IPS-18a (cell line): Measurements from ENCODE around the gene NR2F2.

Experiments used
- H3K27ac ChIP-seq: one replicate; pipeline ENCODE4 v1.5.1; 2013; ENCODE audit warnings: low read length
- H3K27me3 ChIP-seq: one replicate; pipeline ENCODE4 v1.6.1; 2013; ENCODE audit warnings: mild to moderate bottlenecking, low read length; ENCODE audit not compliant: control insufficient read depth, insufficient read depth
- H3K36me3 ChIP-seq: one replicate; pipeline ENCODE4 v1.6.1; 2013; ENCODE audit warnings: low read depth, low read length; ENCODE audit not compliant: control insufficient read depth
- H3K4me1 ChIP-seq: one replicate; pipeline ENCODE4 v1.6.1; 2013; ENCODE audit warnings: low read depth, low read length; ENCODE audit not compliant: control insufficient read depth
- H3K4me3 ChIP-seq: one replicate; pipeline ENCODE4 v1.5.1; 2013; ENCODE audit warnings: low read length
- H3K9ac ChIP-seq: one replicate; pipeline ENCODE4 v1.6.1; 2013; ENCODE audit warnings: mild to moderate bottlenecking, low read length, moderate library complexity
- H3K9me3 ChIP-seq: one replicate; pipeline ENCODE4 v1.6.1; 2013; ENCODE audit warnings: low read depth, low read length; ENCODE audit not compliant: control insufficient read depth

NR2F2 gene

DNA sequence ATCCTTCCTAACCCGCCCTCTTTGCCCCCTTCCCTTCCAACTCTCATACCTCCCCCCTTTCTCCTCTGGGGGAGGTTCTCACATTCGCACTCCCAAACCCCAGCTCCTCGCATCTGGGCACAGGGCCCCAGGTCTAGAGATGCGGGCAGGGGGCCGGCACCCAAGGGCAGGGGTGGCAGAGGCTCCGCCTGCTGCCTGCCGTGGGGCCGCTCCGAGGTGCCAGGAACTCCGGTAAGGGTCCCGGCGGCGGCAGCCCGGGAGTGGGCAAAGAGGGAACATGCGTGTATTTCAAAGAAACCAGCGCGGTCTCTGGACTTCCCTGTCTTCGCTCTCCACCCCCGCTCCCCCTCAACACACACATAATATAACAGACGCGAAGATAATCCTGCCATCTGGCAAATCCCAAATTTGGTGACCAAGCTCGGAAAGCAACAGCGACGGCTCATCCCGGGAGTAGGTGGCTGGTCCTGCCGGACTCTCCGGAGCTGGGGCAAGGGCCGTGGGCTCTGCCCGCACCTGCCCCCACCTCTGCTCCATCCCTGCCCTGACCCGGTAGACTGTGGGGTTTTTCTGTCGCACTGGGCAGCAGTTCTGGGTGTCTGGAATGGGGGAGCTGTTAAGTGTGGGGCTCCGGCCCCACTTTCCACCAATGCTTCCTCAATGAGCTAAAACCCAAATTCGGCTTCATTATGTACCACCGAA is 31.0 kb downstream of the NR2F2 start:
- peaks cover 100% of the 10 kb centered on the region for H3K27me3 ChIP-seq
- no peaks in the 10 kb centered on the region for H3K9me3 ChIP-seq
- H3K4me3 ChIP-seq, result peak overlapping the region; percentile 42
- no peak overlapping the region for H3K9ac ChIP-seq
- no peaks in the 10 kb centered on the region for H3K36me3 ChIP-seq
- no peak overlapping the region for H3K27ac ChIP-seq
- H3K4me1 ChIP-seq, result peaks cover 40% of the 10 kb centered on the region

DNA sequence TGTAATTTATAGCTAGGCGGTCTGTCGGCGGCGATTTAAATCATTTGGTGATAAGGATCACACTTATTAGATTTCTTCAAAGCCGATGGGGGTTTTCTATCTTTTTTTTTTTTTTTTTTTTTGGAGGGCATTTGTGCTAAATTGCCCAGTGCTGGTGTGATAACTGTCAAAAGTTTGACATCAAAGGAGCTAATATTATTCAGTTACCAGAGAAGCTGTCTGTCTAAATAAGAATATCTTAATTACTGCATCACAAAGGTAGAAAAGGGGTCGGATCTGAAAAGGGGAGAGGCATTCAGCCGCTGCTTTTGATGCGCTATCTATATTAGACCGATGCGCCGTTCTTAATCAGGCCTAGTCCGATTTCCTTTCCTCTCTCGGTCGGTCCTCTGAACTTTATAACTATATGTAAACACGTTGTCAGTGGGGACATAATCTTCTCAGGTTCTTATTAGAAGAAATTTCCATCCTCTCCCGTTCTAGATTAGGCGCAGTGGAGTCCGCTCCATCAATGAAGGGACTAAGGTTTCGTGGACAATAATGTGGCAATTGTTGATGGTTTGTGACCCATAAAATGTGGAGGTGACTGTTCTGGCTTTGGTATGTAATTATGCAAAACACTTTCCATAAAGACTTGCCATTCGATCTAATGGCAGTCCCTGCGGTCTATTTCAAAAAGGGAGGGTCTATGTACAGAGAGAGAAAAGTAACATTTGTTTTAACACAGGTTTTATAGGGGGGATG is 31.7 kb downstream of the NR2F2 start:
- H3K27ac ChIP-seq, result no peak overlapping the region
- H3K27me3 ChIP-seq, result peaks cover 100% of the 10 kb centered on the region
- H3K36me3 ChIP-seq, result no peaks in the 10 kb centered on the region
- no peak overlapping the region for H3K9ac ChIP-seq
- H3K4me1 ChIP-seq, result peaks cover 40% of the 10 kb centered on the region
- no peaks in the 10 kb centered on the region for H3K9me3 ChIP-seq
- H3K4me3 ChIP-seq, result no peak overlapping the region

DNA sequence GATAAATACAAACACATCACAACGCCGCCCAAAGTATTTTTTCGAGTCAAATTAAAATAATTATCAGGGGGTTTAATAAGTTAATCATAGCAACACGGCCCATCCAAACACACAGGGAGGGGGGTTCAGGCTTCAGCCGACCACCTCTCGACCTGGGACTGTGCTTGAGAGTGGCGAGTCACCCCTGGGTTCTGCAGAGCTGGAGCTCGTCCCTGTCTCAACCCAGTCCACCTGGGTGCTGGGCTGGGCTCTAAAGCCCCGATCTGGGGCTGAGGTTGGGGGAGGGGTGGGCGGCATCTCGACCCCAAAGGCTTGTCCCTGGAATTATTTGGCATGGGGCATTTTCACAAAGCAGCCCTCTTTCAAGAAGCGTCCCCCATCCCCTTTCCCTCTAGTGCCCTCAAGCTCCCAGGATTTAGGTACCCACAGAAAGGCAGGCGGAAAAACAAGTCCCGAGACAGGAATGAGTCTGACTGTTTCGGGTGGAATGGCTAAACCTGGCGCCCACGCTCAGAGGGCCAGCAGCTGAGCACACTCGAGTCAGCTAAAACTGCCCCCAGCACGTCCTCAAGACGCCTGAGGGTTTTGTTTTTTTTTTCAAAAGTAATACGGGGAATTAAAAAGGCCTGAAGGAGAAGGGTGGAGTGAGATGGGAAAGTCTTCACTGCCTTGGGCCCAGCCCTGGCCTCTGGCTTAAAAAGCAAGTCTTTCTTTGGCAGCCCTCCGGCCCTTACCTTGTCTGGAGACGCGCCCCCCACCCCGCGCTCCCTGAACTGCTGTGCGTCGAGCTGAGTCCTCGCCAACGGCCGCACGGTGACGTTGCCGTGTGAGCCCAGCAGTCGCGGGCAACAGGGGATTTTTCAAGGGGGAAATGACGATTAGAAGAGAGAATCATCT is 32.5 kb downstream of the NR2F2 start:
- H3K9me3 ChIP-seq, result no peaks in the 10 kb centered on the region
- H3K4me1 ChIP-seq, result peaks cover 41% of the 10 kb centered on the region
- H3K4me3 ChIP-seq, result peak overlapping the region; percentile 19
- H3K27me3 ChIP-seq, result peaks cover 100% of the 10 kb centered on the region
- H3K9ac ChIP-seq, result no peak overlapping the region
- no peak overlapping the region for H3K27ac ChIP-seq
- no peaks in the 10 kb centered on the region for H3K36me3 ChIP-seq

DNA sequence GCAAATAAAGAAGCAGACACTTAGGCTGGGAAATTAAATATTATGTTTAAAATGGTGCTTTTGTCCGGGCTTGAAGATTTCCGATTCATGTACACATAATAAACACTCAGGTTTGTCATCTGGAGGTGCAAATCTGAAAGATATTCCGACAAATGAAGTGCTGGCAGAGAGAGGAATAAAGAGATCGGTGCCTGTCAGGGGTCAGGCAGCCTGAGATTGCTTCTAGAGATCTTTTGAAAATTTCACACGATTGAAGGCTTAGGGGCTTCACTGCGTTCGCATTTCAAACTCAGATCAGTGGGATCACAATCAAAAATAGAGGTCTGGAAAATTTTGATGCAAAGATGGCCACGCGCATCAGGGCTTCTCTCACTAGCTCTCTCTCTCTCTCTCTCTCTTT is 33.2 kb downstream of the NR2F2 start:
- no peak overlapping the region for H3K9ac ChIP-seq
- peaks cover 43% of the 10 kb centered on the region for H3K4me1 ChIP-seq
- peaks cover 100% of the 10 kb centered on the region for H3K27me3 ChIP-seq

DNA sequence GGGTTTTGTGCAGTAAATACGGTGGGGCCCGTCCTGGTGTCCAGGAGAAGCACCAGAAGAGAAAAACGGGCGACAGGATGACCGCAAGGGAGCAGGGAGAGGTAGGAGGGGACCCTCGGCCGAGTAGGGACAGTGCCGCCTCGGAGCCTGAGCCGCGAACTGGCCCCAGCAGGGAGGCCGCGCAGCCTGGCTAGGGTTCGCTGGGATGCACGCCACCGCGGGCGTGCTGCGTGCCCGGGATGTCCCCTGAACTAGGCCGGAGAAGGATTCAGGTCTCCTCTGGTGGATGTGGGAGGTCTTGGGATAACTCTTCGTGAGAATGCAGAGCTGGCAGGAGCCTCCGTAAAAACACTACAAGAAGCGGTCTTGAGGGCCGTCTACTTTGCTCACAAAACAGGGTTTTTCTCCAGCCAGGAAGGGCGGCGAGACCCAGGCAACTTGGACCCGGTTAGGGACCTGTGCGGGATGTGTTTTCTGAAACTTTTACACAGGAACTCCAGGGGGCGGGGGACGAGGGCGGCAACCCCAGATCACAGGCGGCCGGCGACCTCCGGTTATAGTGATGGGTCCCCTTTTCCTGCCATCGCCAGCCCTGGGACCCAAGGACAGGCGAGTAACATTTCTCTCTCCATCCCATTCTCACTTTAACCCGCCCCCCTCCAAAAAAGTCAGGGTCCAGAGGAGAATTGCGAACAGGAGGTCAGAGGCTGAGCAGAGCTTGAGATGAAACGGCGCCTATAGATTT is 35.5 kb downstream of the NR2F2 start:
- H3K4me3 ChIP-seq, result no peak overlapping the region
- H3K9ac ChIP-seq, result no peak overlapping the region
- peaks cover 38% of the 10 kb centered on the region for H3K4me1 ChIP-seq
- H3K27ac ChIP-seq, result no peak overlapping the region
- no peaks in the 10 kb centered on the region for H3K36me3 ChIP-seq
- H3K9me3 ChIP-seq, result no peaks in the 10 kb centered on the region
- peaks cover 100% of the 10 kb centered on the region for H3K27me3 ChIP-seq

More for the DNA sequence above, 33.2 kb downstream of the NR2F2 start:
- Histone ChIP-seq H3K27ac (no peak overlapping the region), H3K36me3 (no peaks in the 10 kb centered on the region), H3K9me3 (no peaks in the 10 kb centered on the region), H3K4me3 (no peak overlapping the region)

DNA sequence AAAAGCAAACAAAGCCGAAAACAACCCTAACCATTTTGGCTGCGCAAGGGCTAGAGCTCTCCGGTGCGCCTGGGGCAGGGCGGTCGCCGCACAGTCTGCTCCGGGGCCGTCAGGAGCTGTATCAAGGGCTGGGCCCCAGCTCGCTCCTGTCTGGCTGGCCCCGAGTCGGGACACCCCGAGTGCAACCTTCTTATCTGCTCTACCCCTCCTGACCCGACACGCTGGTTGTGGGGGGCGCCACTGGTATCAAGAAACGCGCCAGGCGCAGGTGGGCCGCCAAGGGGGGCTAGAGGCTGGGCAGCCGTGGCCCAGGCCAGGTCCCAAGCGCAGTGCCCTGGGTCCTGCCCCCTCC is 36.0 kb downstream of the NR2F2 start:
- Histone ChIP-seq H3K4me1 (peaks cover 38% of the 10 kb centered on the region), H3K4me3 (no peak overlapping the region), H3K36me3 (no peaks in the 10 kb centered on the region), H3K27me3 (peaks cover 100% of the 10 kb centered on the region), H3K27ac (no peak overlapping the region), H3K9ac (no peak overlapping the region), H3K9me3 (no peaks in the 10 kb centered on the region)

DNA sequence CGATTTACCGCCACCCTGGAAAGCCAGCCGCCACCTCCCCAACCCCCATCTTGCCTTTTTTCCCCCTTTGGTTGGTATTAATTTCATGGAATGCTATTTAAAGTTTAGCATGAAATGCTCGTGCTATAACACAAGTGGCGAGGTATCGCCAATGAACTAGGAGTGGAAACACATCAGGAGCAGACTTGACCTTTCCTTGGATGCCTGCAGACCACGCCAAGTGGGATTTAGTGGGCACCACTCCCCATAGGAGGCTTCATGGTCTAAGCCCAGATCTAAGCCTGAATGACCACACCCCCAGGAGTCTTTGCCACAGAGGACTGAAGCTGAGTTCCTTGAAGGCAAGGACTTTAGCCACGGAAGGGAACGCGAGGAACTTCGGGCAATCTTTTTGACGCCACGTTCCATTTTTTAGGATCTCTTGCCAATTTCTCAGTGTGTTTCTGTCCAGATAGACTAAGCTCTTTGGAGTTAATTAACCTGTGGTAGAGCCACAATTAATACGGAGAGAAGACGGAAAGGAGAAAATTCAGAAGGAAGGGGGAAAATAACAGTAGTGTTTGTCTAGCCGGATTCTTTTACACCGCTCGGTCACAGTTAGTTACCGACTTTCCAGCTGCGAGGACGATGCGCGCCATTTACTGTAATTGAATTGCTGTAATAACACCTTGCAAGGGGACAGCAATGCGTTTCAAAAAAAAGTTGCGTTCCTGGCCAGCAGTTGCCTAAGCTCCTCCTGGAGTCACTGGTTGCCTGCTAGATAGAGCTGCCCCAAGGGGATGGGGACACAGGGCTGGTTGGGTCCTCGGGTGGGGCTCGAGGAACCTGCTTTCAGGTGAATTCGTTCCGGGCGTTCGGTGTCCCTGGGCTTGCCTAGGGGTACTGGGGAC is 37.1 kb downstream of the NR2F2 start:
- Histone ChIP-seq H3K4me1 (peaks cover 32% of the 10 kb centered on the region), H3K27me3 (peaks cover 100% of the 10 kb centered on the region), H3K4me3 (no peak overlapping the region), H3K9me3 (no peaks in the 10 kb centered on the region), H3K36me3 (no peaks in the 10 kb centered on the region), H3K9ac (no peak overlapping the region), H3K27ac (no peak overlapping the region)

DNA sequence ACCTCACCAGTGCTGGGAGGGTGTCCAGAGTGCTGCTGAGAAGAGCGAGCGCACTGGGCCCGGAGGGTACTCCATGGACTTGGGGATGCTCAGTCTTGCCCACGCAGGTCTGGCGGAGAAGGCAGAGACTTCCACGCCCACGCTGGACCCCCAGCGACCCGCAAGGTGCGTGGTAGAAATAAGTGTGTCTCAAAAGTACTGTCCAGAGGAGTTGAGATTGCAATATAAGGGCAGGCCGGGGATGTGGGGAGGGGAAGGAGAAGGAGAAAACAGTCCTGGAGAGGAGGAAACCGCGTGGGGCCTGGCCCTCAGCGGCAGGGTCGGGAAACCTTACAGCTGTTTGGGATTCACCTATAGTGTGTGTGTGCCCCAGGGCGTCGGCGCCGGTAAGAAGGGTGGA is 38.9 kb downstream of the NR2F2 start:
- Histone ChIP-seq H3K36me3 (no peaks in the 10 kb centered on the region), H3K27ac (no peak overlapping the region), H3K9me3 (no peaks in the 10 kb centered on the region), H3K4me3 (no peak overlapping the region), H3K9ac (no peak overlapping the region), H3K4me1 (peaks cover 22% of the 10 kb centered on the region), H3K27me3 (peaks cover 94% of the 10 kb centered on the region)

DNA sequence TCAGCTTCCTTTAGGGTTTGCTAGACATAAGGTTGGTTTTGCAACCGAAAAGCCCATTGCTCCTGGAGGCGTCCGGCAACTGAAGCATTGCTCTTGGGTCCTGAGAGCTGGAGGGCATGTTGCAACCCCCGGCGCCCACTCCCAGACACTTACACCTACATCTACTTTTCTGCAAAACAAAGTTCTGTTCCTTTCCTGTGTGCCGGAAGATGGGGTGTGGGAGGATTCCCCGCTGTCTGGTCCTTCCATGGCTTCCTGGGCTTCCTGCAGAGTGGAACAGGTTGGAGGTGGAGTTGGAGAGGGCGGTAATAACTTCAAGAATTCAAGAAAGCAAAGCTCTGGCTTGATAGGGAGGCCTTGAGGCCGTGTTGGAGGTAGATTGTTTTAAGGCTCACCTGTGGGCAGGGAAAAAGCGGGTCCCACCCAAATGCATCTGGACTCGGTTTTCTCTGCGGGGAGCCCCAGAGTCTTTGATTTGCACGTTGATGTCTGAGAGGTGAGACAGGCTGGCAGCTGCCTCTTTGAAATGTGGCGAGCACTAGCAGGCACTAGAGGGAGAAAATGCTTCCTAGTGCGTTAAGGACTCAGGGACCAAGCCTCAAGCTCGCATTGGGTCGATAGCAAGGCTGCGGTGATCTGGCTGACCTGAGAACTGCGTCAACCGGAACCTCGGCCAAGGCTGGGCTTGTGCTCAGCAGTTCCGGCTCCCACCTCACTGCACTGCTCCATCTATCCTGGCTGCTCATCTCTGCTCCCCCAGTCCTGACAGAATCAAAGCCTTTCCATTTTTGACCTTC is 39.5 kb downstream of the NR2F2 start:
- Histone ChIP-seq H3K9ac (no peak overlapping the region), H3K36me3 (no peaks in the 10 kb centered on the region), H3K27me3 (peaks cover 94% of the 10 kb centered on the region), H3K9me3 (no peaks in the 10 kb centered on the region), H3K4me1 (peaks cover 22% of the 10 kb centered on the region), H3K27ac (no peak overlapping the region), H3K4me3 (no peak overlapping the region)

DNA sequence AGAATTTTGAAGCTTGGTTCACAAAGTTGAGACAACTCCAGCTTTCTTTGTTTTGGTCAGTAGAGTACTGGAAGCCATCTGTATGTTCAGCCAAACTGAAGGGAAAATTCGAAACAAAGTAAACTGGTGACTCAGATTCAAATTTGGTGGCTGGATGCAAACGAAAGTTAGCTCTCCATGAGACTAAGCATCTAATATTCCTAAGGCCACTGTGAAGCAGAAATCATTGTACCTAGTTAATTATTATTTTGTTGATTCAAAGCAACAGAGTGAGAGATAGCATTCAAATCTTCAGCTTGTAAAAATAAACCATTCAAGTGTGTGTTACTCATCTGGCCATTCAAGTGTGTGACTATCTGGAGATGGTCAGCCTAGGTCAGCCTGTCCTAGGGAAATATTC is 42.1 kb downstream of the NR2F2 start:
- Histone ChIP-seq H3K27ac (no peak overlapping the region), H3K4me3 (no peak overlapping the region), H3K36me3 (no peaks in the 10 kb centered on the region), H3K9ac (no peak overlapping the region), H3K9me3 (no peaks in the 10 kb centered on the region), H3K27me3 (peaks cover 72% of the 10 kb centered on the region), H3K4me1 (peaks cover 16% of the 10 kb centered on the region)
